ENCODE data around the gene TCL1B. TPM values are rescaled to one million over a fixed set of nuclear protein-coding genes. Genes with fewer than 3 reads are reported as not detected.

TCL1B gene
- total RNA-seq, 1 experiment from 2014 or later: 3.6 TPM

DNA sequence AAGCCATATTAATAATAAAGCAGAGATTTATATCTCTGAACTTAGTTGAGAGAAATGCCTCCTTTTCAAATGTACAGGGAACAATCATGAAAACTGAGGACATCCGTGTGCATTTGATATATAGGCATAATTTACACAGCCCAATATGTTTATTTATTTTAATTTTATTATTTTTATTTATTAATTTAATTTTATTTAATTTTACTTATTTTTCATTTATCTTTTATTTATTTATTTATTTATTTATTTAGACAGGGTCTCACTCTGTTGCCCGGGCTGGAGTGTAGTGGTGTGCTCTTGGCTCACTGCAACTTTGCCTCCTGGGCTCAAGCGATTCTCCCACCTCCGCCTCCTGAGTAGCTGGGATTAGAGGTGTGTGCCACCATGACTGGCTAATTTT lies 19.3 kb downstream of the TCL1B start:
- Histone ChIP-seq H3K23me2 (ENCODE audit: insufficient read length, low read depth, low read length, poor library complexity, severe bottlenecking) (peaks cover 2% of the 10 kb centered on the region), H3K9ac (ENCODE audit: extremely low read depth, insufficient read length, low read length) (no peak overlapping the region), H2BK12ac (ENCODE audit: insufficient read length, low read depth, low read length) (no peak overlapping the region), H3K18ac (ENCODE audit: insufficient read length, low read depth, low read length) (no peak overlapping the region), H3K27me3 (ENCODE audit: insufficient read depth, low read length) (peaks cover 23% of the 10 kb centered on the region), H3K9me3 (ENCODE audit: control insufficient read depth, low read depth, low read length) (no peaks in the 10 kb centered on the region), H3K4me1 (ENCODE audit: insufficient read depth, low read length) (peaks cover 8% of the 10 kb centered on the region; the same call in 1 of the 2 replicates), H2BK15ac (ENCODE audit: low read depth, low read length) (no peak overlapping the region), H3K14ac (ENCODE audit: insufficient read depth, low read length) (no peak overlapping the region), H2BK120ac (ENCODE audit: low read depth, low read length, poor library complexity, severe bottlenecking) (no peak overlapping the region), H3T11ph (ENCODE audit: low read length) (no peak overlapping the region), H3K27ac (ENCODE audit: insufficient read length, low read depth, low read length) (no peak overlapping the region), H4K20me1 (ENCODE audit: control insufficient read depth, insufficient read depth, insufficient read length) (no peaks in the 10 kb centered on the region), H3K56ac (ENCODE audit: insufficient read length, low read depth, low read length) (no peak overlapping the region), H4K5ac (ENCODE audit: insufficient read length, low read depth, low read length) (no peak overlapping the region), H2AK5ac (ENCODE audit: insufficient read length, low read length) (no peak overlapping the region), H3K4ac (ENCODE audit: low read depth, low read length) (no peak overlapping the region), H3K79me2 (ENCODE audit: insufficient read depth, low read length) (no peaks in the 10 kb centered on the region), H3K23ac (ENCODE audit: insufficient read length, low read depth, low read length) (no peak overlapping the region), H2BK5ac (ENCODE audit: insufficient read length, low read length) (no peak overlapping the region), H3K4me2 (ENCODE audit: insufficient read depth, insufficient read length, low read length) (no peak overlapping the region), H4K91ac (ENCODE audit: insufficient read length, low read depth, low read length) (no peak overlapping the region), H4K8ac (replicated peaks; ENCODE audit: insufficient read length, low read depth, low read length) (no peak overlapping the region), H2BK20ac (ENCODE audit: low read depth, low read length, poor library complexity, severe bottlenecking) (no peak overlapping the region), H3K79me1 (ENCODE audit: insufficient read depth, low read depth, low read length, poor library complexity, severe bottlenecking) (no peaks in the 10 kb centered on the region), H2AFZ (ENCODE audit: low read length) (no peak overlapping the region)
- no peak overlapping the region for H3K27ac Mint-ChIP-seq
- no peak for DNase-seq
- peaks cover 0 to 3% of the 10 kb centered on the region in 2 experiments; a peak in 1 of 5 replicates for H3K9me3 Mint-ChIP-seq
- H3K4me1 Mint-ChIP-seq: peaks cover 41% of the 10 kb centered on the region in 2 experiments
- H3K4me3 Mint-ChIP-seq: no peak overlapping the region
- WGBS (ENCODE audit: extremely low coverage, insufficient read length, low lambda C conversion rate): no CpG with 5 or more reads among the region's 4 CpGs
- TF ChIP-seq, protein P1, sequence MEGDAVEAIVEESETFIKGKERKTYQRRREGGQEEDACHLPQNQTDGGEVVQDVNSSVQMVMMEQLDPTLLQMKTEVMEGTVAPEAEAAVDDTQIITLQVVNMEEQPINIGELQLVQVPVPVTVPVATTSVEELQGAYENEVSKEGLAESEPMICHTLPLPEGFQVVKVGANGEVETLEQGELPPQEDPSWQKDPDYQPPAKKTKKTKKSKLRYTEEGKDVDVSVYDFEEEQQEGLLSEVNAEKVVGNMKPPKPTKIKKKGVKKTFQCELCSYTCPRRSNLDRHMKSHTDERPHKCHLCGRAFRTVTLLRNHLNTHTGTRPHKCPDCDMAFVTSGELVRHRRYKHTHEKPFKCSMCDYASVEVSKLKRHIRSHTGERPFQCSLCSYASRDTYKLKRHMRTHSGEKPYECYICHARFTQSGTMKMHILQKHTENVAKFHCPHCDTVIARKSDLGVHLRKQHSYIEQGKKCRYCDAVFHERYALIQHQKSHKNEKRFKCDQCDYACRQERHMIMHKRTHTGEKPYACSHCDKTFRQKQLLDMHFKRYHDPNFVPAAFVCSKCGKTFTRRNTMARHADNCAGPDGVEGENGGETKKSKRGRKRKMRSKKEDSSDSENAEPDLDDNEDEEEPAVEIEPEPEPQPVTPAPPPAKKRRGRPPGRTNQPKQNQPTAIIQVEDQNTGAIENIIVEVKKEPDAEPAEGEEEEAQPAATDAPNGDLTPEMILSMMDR (conservative IDR thresholded peaks at IDR 0.05): no peak
- H3K27me3 Mint-ChIP-seq (ENCODE audit: low read depth): peaks cover 94% of the 10 kb centered on the region
- no peaks in the 10 kb centered on the region for H3K36me3 Mint-ChIP-seq (ENCODE audit: insufficient read depth in 1 of 3, low read depth in 3 of 3)
